Hepatocyte (in vitro differentiated cells): ENCODE data around the gene PPAT. TPM values are rescaled to one million over a fixed set of nuclear protein-coding genes. Genes with fewer than 3 reads are reported as not detected.
"Not testable (repeated sequence)": the region's sequence is repeated elsewhere in the genome, so short reads cannot be mapped to it uniquely, and the experiment has no call there.

Experiments
- DNase-seq: peaks from one replicate; pipeline ENCODE4 v3.0.0-alpha.2; 2016; ENCODE audit warnings: low spot score
- H2AFZ ChIP-seq: fragments of 200-600 bp; sonication (generic); 2 replicates; pipeline ENCODE4 v1.6.0; 2016; ENCODE audit warnings: antibody characterized with exemption, mild to moderate bottlenecking
- H3K27ac ChIP-seq: fragments of 200-600 bp; sonication (generic); 2 replicates; pipeline ENCODE4 v1.5.1; 2016; ENCODE audit warnings: mild to moderate bottlenecking
- H3K27me3 ChIP-seq: fragments of 200-600 bp; sonication (generic); 2 replicates; pipeline ENCODE4 v1.6.1; 2016
- H3K36me3 ChIP-seq: fragments of 200-600 bp; sonication (generic); replicated peaks from 2 replicates; pipeline ENCODE4 v1.5.1; 2016; ENCODE audit warnings: low read depth; ENCODE audit not compliant: insufficient read depth
- H3K4me1 ChIP-seq: fragments of 200-600 bp; sonication (generic); 2 replicates; pipeline ENCODE4 v1.5.1; 2016; ENCODE audit warnings: mild to moderate bottlenecking, moderate library complexity; ENCODE audit not compliant: insufficient read depth
- H3K4me2 ChIP-seq: fragments of 200-600 bp; sonication (generic); 2 replicates; pipeline ENCODE4 v1.6.0; 2016
- H3K4me3 ChIP-seq: fragments of 200-600 bp; sonication (generic); 2 replicates; pipeline ENCODE4 v1.5.1; 2016; ENCODE audit warnings: mild to moderate bottlenecking
- H3K79me2 ChIP-seq: fragments of 200-600 bp; sonication (generic); 2 replicates; pipeline ENCODE4 v1.6.0; 2017; ENCODE audit warnings: mild to moderate bottlenecking
- H3K9me2 ChIP-seq: fragments of 200-600 bp; sonication (generic); replicated peaks from 2 replicates; pipeline ENCODE4 v1.6.0; 2017; ENCODE audit warnings: mild to moderate bottlenecking; ENCODE audit not compliant: insufficient read depth
- H3K9me3 ChIP-seq: fragments of 200-600 bp; sonication (generic); 2 replicates; pipeline ENCODE4 v1.5.1; 2016; ENCODE audit warnings: low read depth, mild to moderate bottlenecking
- H4K20me1 ChIP-seq: fragments of 200-600 bp; sonication (generic); 2 replicates; pipeline ENCODE4 v1.6.0; 2016; ENCODE audit warnings: mild to moderate bottlenecking; ENCODE audit not compliant: insufficient read depth, poor library complexity, severe bottlenecking
- EZH2 ChIP-seq: fragments of 200-600 bp; sonication (generic); IDR thresholded peaks from 2 replicates; pipeline ENCODE4 v1.6.1; 2016; ENCODE audit warnings: antibody characterized with exemption, mild to moderate bottlenecking, borderline replicate concordance
- EZH2phosphoT487 ChIP-seq: fragments of 200-600 bp; sonication (generic); IDR thresholded peaks from one replicate; pipeline ENCODE4 v1.6.1; 2018; ENCODE audit warnings: antibody characterized with exemption, mild to moderate bottlenecking, low read depth, moderate library complexity; ENCODE audit not compliant: unreplicated experiment, severe bottlenecking
- WGBS: methylation state at CpG from one replicate; pipeline ENCODE4 v1.1.6; 2016; ENCODE audit warnings: low lambda C conversion rate; ENCODE audit errors: missing lambda C conversion rate; 5-methylcytosine and 5-hydroxymethylcytosine counted together
- polyA plus RNA-seq: library from polyadenylated mRNA; unstranded; fragments of >200 nt; fragmentation: Nextera tagmentation; extraction: Ambion mirVana; gene quantifications from 2 replicates; pipeline ENCODE4 v1.2.1, GENCODE V29; 2016
- total RNA-seq: library from RNA; depleted of rRNA; stranded (reverse); fragments of >200 nt; gene quantifications from 2 replicates; pipeline ENCODE4 v1.2.3, GENCODE V29; 2014
- TF ChIP-seq, protein P1 (sequence below): fragments of 200-600 bp; sonication (generic); IDR thresholded peaks from 2 replicates; pipeline ENCODE4 v1.5.1; 2016; ENCODE audit warnings: antibody characterized with exemption, mild to moderate bottlenecking; ENCODE audit not compliant: poor library complexity

Gene PPAT
- total and polyA plus RNA-seq, 2 experiments from 2014 or later: 8.0 to 21.0 TPM

DNA sequence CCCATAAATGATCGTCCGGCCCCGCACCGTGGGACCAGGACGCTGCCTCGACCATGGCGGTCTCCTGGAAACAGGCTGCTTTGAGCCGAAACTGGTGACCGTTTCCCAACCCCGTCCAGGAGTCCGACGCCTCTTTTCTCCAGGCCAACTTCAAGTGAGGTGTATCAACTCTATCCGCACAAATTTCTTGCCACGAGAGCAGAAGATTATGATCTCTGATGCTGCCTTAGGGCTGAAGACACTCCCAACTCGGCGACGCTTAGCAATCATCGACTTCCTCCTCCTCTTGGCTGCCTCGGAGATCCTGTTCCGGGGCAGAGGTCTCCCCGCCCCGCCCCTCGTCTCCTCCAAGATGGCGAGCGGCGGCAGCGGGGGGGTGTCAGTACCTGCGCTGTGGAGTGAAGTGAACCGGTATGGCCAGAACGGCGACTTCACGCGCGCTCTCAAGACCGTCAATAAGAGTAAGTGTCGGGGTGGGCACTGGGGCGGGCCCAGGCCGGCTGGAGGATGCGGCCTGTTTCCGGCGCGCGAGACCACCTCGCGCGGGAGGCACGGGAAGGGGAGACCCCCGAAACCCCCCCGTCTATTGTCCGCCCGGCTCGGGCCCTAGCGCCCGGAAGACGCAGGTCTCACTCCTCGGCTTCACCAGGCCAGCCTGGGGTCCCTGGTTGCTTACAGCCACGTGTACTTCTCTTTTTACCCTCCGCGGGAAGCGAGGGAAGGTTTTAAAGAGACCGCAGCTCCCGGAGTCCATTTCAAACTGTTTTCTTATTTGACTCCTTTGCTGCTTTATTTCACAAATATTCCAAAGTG is 32.1 kb upstream of the PPAT start, which contains the start of gene SRP72:
Gene SRP72, plus strand, starts transcription at position 334 of the 813 bp plus-strand sequence. Its CDS starts 19 bp downstream, at position 353.
- Histone ChIP-seq H3K79me2 (peaks cover 76% of the 10 kb centered on the region), H4K20me1 (peaks cover 21% of the 10 kb centered on the region), H2AFZ (peak within 1 kb of the TSS; percentile 84), H3K9me2 (no peaks in the 10 kb centered on the region), H3K4me2 (peak within 1 kb of the TSS; percentile 89), H3K27me3 (no peaks in the 10 kb centered on the region), H3K36me3 (no peaks in the 10 kb centered on the region), H3K4me1 (peaks cover 28% of the 10 kb centered on the region), H3K27ac (peak within 1 kb of the TSS; percentile 99), H3K4me3 (peak within 1 kb of the TSS; percentile 66), H3K9me3 (no peaks in the 10 kb centered on the region)
- WGBS: under 1% methylated on average over 50 of the region's 62 CpGs
- TF ChIP-seq, protein P1, sequence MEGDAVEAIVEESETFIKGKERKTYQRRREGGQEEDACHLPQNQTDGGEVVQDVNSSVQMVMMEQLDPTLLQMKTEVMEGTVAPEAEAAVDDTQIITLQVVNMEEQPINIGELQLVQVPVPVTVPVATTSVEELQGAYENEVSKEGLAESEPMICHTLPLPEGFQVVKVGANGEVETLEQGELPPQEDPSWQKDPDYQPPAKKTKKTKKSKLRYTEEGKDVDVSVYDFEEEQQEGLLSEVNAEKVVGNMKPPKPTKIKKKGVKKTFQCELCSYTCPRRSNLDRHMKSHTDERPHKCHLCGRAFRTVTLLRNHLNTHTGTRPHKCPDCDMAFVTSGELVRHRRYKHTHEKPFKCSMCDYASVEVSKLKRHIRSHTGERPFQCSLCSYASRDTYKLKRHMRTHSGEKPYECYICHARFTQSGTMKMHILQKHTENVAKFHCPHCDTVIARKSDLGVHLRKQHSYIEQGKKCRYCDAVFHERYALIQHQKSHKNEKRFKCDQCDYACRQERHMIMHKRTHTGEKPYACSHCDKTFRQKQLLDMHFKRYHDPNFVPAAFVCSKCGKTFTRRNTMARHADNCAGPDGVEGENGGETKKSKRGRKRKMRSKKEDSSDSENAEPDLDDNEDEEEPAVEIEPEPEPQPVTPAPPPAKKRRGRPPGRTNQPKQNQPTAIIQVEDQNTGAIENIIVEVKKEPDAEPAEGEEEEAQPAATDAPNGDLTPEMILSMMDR: no peak
- no peak for TF ChIP-seq EZH2phosphoT487
- no peak for TF ChIP-seq EZH2
- DNase-seq: peak; percentile 96

- Histone ChIP-seq H2AFZ (peak overlapping the region; percentile 84), H3K4me2 (peak overlapping the region; percentile 85), H3K4me3 (peak overlapping the region; percentile 65), H3K27me3 (no peaks in the 10 kb centered on the region), H4K20me1 (peaks cover 21% of the 10 kb centered on the region), H3K27ac (peak overlapping the region; percentile 99), H3K9me2 (no peaks in the 10 kb centered on the region), H3K9me3 (no peaks in the 10 kb centered on the region), H3K4me1 (peaks cover 28% of the 10 kb centered on the region), H3K79me2 (peaks cover 79% of the 10 kb centered on the region), H3K36me3 (no peaks in the 10 kb centered on the region)
- under 1% methylated on average over 8 of the region's 8 CpGs for WGBS
- peak; percentile 17 for DNase-seq
- TF ChIP-seq, protein P1: no peak
- TF ChIP-seq EZH2: no peak
- no peak for TF ChIP-seq EZH2phosphoT487
Observed at GRCh38 chr4:56466910-56467283, 31.5 kb upstream of the PPAT start.

DNA sequence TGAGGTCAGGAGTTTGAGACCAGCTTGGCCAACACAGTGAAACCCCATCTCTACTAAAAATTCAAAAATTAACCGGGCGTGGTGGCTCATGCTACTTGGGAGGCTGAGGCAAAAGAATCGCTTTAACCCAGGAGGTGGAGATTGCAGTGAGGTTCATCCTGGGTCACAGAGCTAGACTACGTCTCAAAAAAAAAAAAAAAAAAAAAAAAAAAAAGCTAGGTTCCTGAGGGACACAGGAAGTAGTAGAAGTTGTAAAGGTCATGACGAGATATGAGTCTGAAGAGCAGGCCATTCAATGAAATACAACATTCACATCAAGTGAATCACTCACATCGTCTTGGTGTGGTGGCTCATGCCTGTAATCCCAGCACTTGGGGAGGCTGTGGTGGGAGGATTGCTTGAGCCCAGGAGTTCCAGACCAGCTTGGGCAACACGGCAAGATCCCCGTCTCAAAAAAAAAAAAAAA is 30.9 kb upstream of the PPAT start:
- peaks cover 77% of the 10 kb centered on the region for H3K79me2 ChIP-seq
- H3K9me3 ChIP-seq, H3K9me2 ChIP-seq, H3K27me3 ChIP-seq, H3K36me3 ChIP-seq: not testable (repeated sequence)
- H3K4me1 ChIP-seq: peaks cover 28% of the 10 kb centered on the region
- H3K4me3 ChIP-seq: peak overlapping the region; percentile 65
- H2AFZ ChIP-seq: peak overlapping the region; percentile 84
- DNase-seq: peak; percentile 70
- peak overlapping the region; percentile 85 for H3K4me2 ChIP-seq
- WGBS: 22% methylated on average over 8 of the region's 8 CpGs
- peaks cover 21% of the 10 kb centered on the region for H4K20me1 ChIP-seq
- H3K27ac ChIP-seq: peak overlapping the region; percentile 99

DNA sequence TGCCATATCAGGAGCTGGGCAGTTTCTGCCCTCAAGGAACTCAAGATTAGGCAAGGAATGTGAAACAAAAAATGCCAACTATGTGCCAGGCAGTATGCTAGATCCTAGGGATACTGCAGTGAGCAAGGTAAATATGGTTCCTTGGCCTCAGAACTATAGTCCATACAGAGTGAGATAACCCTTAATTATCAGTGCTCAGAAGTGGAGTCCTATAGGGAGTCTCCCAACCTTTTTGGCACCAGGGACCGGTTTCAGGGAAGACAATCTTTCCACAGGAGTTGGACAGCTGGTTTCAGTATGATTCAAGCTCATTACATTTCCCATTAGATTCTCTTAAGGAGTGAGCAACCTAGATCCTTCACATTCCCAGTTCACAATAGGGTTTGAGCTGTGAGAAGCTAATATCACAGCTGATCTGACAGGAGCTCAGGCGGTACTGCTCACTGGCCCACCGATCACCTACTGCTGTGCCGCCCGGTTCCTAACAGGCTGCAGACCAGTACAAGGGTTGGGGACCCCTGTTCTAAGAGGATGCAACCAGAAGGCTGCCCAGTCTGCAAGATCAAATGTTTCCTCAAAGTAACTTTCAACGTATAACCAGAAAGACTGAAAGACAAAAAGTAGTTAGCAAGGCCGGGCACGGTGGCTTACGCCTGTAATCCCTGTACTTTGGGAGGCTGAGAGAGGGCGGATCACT is 30.3 kb upstream of the PPAT start:
- TF ChIP-seq, protein P1: no peak
- no peak for TF ChIP-seq EZH2
- no peak for TF ChIP-seq EZH2phosphoT487
- WGBS: 72% methylated on average over 10 of the region's 10 CpGs
- Histone ChIP-seq H3K27ac (peak overlapping the region; percentile 99), H3K4me3 (peak overlapping the region; percentile 65), H3K9me2 (no peaks in the 10 kb centered on the region), H3K4me1 (peaks cover 28% of the 10 kb centered on the region), H3K9me3 (no peaks in the 10 kb centered on the region), H4K20me1 (peaks cover 21% of the 10 kb centered on the region), H3K4me2 (peak overlapping the region; percentile 85), H2AFZ (no peak overlapping the region), H3K36me3 (no peaks in the 10 kb centered on the region), H3K79me2 (peaks cover 76% of the 10 kb centered on the region), H3K27me3 (no peaks in the 10 kb centered on the region)
- no peak for DNase-seq
